ENCODE data around the gene DIPK1B.

Gene DIPK1B

DNA sequence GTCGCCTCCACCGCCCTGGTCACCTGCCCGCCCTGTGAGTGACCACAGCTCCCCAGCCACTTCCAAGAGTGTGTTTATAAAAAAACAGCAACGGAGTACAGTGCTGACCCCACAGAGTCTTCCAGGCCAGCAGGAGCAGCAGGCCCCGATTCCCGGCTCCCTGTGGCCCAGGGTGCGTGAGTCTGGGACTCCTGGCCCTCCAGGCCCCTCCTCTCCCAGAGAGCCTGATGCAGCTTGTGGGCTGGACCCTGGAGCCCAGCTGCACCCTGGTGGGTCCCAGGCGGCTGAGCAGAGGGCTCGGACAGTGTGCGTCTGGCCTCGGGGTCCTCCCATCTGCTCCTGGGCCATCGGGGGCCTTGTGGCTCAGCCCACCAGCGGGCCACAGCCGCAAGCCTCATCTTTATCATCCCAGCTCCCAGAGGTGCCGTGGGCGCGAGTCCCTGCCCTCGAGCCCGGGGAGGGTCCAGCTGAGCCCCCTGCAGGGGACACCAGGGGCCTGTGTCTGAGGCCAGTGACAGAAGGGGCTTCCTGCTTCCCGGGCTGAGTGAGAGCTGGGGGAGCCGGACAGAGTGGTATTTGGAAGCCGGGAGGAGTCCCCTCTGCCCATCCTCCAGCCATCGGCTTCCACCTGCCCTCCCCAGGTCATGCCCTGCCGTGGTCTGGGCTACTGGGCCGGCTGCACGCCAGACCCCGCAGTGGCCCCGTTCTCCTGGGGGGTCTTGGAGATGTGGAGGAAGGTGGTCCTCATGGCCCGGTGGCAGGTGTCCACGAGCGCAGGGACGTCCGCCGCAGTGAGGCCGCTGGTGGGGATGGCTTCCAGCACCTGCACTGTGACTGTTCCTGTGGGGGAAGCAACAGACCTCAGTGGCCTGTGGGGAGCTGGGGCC is 39.0 kb upstream of the DIPK1B start:
- DNase-seq, result no peak

DNA sequence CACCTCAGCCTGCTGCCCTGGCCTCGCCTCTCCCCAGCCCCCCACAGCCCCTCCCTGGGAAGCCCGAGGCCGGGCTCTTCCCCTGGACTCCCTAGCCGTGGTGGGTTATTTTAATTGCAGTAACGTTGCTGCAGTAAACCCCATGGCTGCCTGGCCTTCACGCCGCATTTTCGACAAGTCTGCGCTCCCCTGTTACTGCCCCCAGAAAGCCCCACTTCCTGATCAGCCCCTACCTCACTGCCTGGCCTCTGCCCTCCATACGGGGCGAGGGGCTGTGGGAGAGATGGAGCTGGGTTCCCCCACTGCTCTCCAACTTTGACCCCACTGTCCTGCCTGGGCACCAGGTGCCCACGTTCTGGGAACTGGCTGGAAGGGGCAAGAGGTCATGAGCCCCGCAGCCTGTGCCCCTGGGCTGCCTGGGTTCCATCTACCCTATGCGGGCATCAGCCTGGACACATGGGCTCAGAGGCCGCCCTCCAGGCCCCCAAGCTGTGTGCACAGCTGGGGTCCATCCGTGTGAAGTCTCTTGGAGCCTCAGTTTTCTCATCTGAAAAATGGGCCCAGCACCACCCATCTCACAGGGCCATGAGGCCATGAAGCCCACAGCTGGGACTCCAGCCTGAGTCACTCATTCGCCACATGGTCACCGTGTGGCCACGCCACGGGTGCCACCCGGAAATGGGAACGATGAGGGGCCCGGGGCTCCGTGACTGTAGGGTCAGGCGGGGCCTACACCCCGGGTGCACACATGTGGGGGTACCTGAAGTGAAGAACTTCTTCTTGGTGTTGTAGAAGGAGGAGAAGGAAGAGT is 38.2 kb upstream of the DIPK1B start:
- DNase-seq, result no peak

DNA sequence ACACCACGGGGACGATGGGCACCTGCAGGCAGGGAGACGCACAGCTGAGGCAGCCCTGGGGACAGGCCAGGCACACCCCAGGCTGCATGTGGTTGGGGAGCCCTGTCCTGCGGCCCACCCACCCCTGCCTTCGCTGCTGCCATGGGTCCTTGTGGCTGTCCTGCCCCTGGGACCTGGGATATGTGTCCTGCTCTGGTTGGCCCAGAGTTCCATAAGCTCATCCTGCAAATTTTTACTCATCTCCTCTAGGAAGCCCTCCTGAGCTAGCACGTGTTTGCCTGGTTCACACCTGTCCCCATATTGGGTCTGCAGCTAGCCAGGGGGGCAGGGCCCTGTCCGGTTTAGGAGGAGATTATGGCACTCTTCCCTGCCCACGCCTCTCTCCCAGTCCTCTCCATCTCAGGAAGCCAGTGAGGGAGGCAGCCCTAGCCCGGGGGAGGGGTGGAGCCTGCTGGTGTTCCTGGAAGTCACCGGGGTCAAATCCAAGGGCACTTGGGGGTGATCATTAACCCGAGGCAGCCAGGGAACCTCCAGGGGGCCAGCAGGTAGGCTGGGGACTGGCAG is 37.5 kb upstream of the DIPK1B start:
- no peak for DNase-seq

DNA sequence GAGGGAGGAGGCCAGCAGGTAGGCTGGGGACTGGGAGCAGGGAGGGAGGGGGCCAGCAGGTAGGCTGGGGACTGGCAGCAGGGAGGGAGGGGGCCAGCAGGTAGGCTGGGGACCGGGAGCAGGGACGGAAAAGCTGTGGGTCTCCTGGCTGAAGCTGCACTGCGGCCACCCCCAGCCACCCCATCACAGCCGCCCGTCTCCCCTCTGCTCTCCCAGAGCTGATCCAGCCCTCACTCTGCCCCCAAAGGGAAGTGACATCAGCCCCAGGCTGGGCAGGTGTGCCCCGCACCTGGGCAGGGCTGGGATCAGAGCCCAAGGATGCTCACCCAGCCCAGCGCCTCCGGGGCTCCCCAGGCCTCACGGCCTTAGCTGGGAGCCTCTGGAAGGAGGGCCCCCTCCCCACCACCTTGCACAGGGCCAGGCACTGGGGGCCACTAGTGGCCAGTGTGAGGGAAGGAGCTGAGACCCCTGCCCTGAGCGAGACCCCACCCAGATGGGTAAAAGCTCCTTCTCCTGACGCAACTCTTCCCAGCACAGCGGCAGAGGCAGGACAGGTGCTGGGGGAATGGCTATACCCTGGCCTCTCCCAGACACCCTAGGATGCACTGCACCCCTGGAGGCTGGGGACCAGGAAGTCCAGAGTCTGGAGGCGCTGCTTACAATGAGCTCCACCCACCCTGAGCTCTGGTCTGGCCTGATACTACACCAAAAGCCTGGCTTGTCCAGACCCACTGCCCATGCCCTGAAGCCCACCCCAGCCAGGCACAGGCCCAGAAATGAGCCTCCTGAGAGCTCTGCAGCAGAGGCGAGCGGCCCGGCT is 36.7 kb upstream of the DIPK1B start:
- DNase-seq, result no peak

DNA sequence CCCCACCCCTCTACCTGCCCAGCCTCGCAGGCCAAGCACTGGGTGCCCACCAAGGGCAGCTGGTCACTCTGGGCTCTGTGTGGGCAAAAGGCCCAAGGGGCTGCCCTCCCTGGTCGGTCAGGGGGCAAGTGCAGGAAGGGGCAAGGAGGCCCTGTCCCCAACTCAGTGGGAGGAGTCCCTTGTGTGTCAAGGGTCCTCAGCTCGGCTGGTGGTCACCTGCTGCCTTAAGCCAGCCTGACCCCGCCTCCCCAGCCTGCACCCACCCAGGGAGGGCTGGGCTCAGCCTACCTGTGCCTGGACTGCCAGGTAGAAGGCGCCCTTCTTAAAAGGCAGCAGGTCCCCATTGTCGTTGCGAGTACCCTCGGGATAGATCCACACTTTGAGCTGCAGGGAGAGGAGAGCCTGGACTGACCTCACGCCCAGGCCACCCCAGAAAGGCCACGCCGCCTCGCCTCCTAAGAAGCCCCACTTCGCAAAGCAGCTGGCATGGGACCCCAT is 36.0 kb upstream of the DIPK1B start:
- no peak for DNase-seq

DNA sequence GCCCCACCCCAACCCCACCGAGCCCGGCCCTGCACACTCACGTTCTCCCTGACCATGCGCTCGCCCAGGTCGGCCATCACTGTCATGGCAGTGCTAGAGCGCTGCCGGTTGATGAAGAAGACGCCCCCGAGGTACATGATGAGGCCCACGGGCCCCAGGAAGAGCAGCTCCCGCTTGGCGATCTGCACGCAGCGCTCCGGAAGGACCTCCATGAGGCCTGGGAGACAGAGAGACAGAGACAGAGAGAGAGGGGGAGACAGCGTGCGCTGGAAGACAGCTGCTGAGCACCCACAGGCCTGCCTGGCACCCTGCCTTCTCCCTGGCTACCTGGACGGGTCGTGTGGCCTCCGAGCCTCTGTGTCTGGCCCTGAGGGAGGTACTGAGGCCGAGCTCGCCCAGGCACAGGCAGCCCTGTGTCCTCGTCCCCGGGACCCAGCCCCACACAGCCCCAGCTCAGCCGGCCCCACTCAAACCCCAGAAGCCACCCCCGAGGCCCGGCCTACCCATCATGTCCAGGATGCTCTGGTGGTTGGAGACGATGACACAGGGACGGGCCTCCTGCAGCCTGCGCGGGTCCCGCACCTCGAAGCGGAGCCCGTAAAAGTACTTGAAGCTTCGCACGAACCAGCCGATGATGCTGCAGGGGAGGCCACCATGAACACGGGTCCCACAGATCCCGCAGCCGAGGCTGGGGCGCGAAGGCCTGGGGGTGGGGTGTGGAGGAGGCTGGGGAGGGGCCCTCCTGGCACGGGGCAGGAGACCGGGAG is 35.3 kb upstream of the DIPK1B start:
- DNase-seq, result no peak

DNA sequence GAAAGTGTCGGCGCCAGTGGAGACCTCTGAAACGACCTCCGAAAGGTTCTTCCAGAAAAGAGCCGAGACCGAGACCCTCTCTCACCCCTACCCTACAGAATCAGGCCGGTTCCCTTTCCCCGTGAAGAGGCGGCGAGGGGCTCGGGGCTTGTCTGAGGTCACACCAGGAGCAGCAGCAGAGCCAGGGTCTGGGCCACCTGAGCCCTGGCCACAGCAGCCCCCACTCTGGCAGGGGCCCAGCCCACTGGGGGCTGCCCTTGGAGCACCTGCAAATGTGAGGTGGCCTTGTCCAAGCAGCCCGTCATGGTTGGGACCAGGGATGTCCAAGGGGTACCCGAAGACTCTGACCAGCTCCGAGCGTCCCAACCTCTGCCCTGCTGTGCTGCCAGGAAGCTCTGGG is 34.3 kb upstream of the DIPK1B start:
- DNase-seq, result no peak

DNA sequence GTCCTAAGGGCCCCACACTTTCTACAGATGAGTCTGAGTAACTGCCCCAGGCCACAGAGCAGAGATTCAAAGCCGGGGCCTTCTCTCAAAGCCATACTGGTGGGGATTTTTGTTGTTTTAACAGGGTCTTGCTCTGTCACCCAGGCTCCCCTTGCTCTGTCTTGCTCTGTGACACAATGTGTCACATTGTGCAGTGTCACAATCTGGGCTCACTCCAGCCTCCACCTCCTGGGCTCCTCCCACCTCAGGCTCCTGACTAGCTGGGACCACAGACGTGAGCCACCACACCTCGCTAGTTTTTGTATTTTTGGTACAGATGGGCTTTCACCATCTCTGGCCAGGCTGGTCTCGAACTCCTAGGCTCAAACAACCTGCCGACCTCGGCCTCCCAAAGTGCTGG is 33.7 kb upstream of the DIPK1B start:
- DNase-seq, result no peak

GRCh38 chr9:136679431-136679941 is 32.9 kb upstream of the DIPK1B start:
- DNase-seq, result no peak

DNA sequence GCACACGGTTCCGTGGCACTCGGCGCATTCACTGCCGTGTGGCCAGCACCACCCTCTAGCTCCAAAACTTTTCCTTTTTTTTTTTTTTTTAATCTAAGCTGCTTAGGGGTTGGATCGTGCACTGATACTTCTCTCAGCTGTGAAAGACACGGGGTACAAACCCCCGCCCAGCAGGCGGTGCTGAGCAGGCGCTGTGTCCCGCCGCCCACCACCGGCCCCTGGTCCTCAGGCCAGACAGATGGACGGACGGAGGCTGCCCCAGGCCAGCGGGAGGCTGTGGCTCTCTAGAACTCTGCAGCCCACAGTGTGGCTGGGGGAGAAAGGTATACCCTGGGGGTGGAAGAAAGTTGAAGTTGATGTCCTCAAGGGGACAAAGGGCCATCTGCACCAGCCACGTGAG is 31.3 kb upstream of the DIPK1B start:
- DNase-seq, result no peak

DNA sequence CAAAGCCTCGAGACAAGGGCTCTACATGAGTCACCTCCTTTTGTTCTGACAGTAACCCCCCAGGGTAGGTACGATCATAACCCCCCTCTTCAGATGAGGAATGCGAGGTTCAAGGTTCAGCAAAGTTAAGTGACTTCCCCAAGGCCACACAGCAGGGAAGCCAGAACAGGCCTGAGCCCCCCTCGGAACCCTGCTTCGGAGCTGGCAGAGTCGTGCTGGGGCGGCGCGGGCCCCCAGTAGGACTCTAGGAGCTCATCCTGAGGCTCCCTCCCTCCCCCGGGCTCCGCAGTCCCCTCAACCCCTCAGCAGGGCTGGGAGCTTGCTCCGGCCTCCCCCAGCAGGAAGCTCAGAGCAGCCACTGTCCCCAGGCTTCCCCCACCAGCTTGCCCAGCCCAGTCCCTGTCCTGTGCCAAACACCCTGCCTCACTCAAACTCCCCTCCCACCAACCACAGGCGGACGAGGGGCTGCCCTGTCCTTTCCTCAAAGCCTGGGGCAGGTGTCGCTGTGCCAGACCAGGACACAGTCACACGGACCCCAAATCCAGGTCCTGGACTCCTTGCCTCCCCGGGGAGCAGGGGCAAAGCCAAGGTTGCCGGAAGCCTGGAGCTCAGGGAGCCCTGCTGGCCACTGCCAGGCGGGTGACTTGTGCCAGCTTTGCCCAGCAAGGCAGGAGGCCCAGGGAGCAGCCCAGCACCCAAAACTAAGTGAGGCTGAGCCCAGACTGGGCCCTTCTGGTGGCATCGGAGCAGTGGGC is 30.2 kb upstream of the DIPK1B start:
- DNase-seq, result no peak

GRCh38 chr9:136682710-136683109 is 29.7 kb upstream of the DIPK1B start:
- DNase-seq, result no peak

DNA sequence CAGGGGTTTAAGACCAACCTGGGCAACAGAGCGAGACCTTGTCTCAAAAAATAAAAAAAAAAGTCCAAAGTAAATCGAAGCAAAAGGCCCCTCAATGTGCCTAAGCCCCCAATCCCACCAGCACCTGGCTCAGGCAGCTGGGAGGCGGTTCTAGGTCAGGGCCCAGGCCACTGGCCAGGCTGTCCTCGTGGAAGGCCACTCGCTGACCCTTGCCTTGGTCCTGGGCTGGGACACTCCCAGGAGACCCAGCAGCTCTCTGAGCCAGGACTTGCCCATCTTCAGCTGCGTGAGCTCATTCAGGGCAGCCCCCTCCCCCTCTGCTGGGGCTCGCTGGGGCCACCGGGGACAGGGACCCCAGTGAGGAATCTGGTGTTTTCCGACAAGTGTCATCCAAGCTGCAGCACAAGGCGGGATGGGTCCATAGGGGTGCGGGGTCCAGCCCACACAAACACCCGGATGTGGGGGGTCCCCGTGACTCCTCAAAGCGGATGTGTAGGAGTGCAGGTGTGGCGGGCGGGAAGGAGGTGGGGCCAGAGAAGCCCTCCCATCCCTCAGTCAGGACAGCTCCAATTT is 29.1 kb upstream of the DIPK1B start:
- DNase-seq, result no peak

- no peak for DNase-seq
Measured at GRCh38 chr9:136683755-136684154, 28.6 kb upstream of the DIPK1B start.

- no peak for DNase-seq
Measured at GRCh38 chr9:136684339-136684738, 28.0 kb upstream of the DIPK1B start.

GRCh38 chr9:136684799-136685198 is 27.6 kb upstream of the DIPK1B start:
- DNase-seq, result no peak

DNA sequence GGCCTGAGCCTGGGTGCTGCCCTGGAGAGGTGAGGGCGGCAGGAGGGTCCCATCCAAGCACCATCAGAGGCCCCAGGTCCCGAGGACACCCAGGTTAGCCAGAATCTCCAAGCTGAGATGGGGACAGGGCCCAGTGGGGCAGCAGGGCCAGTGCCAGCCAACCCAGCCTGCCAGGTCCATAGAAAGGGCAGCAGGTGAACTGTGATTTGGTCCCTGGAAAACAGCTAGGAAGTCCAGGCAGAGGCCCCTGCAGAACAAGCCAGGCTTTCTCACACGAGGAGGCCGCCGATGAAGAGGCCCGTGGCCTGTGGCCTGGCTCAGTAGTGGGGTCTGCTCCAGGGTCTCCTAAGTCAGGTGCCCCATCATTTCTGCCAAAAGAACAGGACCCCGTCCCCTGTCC is 27.2 kb upstream of the DIPK1B start:
- DNase-seq, result no peak

GRCh38 chr9:136685790-136686533 is 26.4 kb upstream of the DIPK1B start:
- DNase-seq, result no peak

DNA sequence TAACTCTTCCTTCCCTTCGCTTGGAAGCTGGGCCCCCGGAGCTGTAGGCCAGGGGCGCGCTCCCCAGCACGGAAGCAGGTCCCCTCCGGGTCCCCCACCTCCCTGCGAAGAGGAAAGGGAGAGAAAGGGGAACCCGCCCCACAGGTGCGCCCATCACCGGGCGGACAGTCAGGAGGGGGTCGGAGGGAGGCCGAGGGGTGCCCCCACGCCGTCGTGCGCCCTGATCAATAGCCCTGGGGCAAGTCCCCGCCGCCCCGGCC is 25.9 kb upstream of the DIPK1B start:
- DNase-seq, result no peak
